ENCODE data around the gene HPSE2.

The HPSE2 gene

DNA sequence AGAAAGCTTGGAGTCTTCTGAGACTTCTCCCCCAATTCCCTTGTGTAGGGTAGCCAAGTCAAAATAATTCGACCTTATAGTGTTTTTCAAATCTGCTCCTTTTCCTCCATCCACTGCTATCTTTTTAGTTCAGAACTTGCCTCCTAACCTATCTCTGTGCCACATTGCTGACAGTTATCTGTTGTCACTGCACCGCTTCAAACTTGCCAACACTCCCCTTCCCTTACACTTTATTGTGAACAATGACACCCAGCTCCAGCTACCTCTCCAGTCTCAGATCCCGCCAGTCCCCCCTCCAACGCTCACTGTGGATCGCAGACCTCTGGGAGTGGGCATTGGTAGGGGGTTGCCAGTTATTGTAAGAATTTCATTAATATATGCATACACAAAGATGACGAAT lies 772.6 kb downstream of the HPSE2 start:
- no peak for DNase-seq (ENCODE audit: extremely low read depth, insufficient read length)
- no peak for TF ChIP-seq CTCF (IDR thresholded peaks at IDR 0.05; ENCODE audit: insufficient read depth, low read length, poor library complexity, severe bottlenecking)

GRCh38 chr10:98461500-98461842 lies 774.2 kb downstream of the HPSE2 start:
- no peak overlapping the region for H3K4me3 ChIP-seq (replicated peaks; ENCODE audit: low read depth, low read length)
- no peak for DNase-seq (ENCODE audit: extremely low read depth, insufficient read length)
- H3K36me3 ChIP-seq (ENCODE audit: control insufficient read depth, insufficient read depth, low read length), result no peaks in the 10 kb centered on the region
- TF ChIP-seq CTCF (IDR thresholded peaks at IDR 0.05; ENCODE audit: insufficient read depth, low read length, poor library complexity, severe bottlenecking), result no peak
- H3K27me3 ChIP-seq (replicated peaks; ENCODE audit: control insufficient read depth, insufficient read depth, low read length), result no peaks in the 10 kb centered on the region

More for the DNA sequence above, 772.6 kb downstream of the HPSE2 start:
- Histone ChIP-seq H3K4me3 (replicated peaks; ENCODE audit: low read depth, low read length) (no peak overlapping the region), H3K36me3 (ENCODE audit: control insufficient read depth, insufficient read depth, low read length) (no peaks in the 10 kb centered on the region), H3K27me3 (replicated peaks; ENCODE audit: control insufficient read depth, insufficient read depth, low read length) (no peaks in the 10 kb centered on the region)

- Histone ChIP-seq H3K4me3 (replicated peaks; ENCODE audit: low read depth, low read length) (no peak overlapping the region), H3K36me3 (ENCODE audit: control insufficient read depth, insufficient read depth, low read length) (no peaks in the 10 kb centered on the region), H3K27me3 (replicated peaks; ENCODE audit: control insufficient read depth, insufficient read depth, low read length) (no peaks in the 10 kb centered on the region)
- DNase-seq (ENCODE audit: extremely low read depth, insufficient read length), result no peak
- no peak for TF ChIP-seq CTCF (IDR thresholded peaks at IDR 0.05; ENCODE audit: insufficient read depth, low read length, poor library complexity, severe bottlenecking)
Observed at GRCh38 chr10:98460837-98461499, 774.7 kb downstream of the HPSE2 start.

GRCh38 chr10:98458809-98459784 lies 776.6 kb downstream of the HPSE2 start:
- no peaks in the 10 kb centered on the region for H3K27me3 ChIP-seq (replicated peaks; ENCODE audit: control insufficient read depth, insufficient read depth, low read length)
- H3K4me3 ChIP-seq (replicated peaks; ENCODE audit: low read depth, low read length), result no peak overlapping the region
- no peak for TF ChIP-seq CTCF (IDR thresholded peaks at IDR 0.05; ENCODE audit: insufficient read depth, low read length, poor library complexity, severe bottlenecking)
- no peaks in the 10 kb centered on the region for H3K36me3 ChIP-seq (ENCODE audit: control insufficient read depth, insufficient read depth, low read length)
- no peak for DNase-seq (ENCODE audit: extremely low read depth, insufficient read length)

- DNase-seq (ENCODE audit: extremely low read depth, insufficient read length), result no peak
- Histone ChIP-seq H3K4me3 (replicated peaks; ENCODE audit: low read depth, low read length) (no peak overlapping the region), H3K36me3 (ENCODE audit: control insufficient read depth, insufficient read depth, low read length) (no peaks in the 10 kb centered on the region), H3K27me3 (replicated peaks; ENCODE audit: control insufficient read depth, insufficient read depth, low read length) (no peaks in the 10 kb centered on the region)
- TF ChIP-seq CTCF (IDR thresholded peaks at IDR 0.05; ENCODE audit: insufficient read depth, low read length, poor library complexity, severe bottlenecking), result no peak
Observed at GRCh38 chr10:98457721-98458120, 777.9 kb downstream of the HPSE2 start.

All from GM06990 (cell line).